MM.1S (cell line): Measurements from ENCODE around the gene PSMD1.

ENCODE experiments used
- EZH2 ChIP-seq: fragments of 300-600 bp; sonication (generic); optimal IDR thresholded peaks from 2 replicates; pipeline ENCODE3; 2017; ENCODE audit warnings: low read depth, mild to moderate bottlenecking, antibody characterized with exemption, low read length, mixed read lengths
- TF ChIP-seq, protein P1 (sequence below): fragments of 300-600 bp; sonication (generic); IDR thresholded peaks from 2 replicates; pipeline ENCODE4 v1.5.1; 2016; ENCODE audit warnings: antibody characterized with exemption, low read length, mixed read lengths

GRCh38 chr2:231028889-231029288, 27.8 kb upstream of the PSMD1 start:
- TF ChIP-seq, protein P1, sequence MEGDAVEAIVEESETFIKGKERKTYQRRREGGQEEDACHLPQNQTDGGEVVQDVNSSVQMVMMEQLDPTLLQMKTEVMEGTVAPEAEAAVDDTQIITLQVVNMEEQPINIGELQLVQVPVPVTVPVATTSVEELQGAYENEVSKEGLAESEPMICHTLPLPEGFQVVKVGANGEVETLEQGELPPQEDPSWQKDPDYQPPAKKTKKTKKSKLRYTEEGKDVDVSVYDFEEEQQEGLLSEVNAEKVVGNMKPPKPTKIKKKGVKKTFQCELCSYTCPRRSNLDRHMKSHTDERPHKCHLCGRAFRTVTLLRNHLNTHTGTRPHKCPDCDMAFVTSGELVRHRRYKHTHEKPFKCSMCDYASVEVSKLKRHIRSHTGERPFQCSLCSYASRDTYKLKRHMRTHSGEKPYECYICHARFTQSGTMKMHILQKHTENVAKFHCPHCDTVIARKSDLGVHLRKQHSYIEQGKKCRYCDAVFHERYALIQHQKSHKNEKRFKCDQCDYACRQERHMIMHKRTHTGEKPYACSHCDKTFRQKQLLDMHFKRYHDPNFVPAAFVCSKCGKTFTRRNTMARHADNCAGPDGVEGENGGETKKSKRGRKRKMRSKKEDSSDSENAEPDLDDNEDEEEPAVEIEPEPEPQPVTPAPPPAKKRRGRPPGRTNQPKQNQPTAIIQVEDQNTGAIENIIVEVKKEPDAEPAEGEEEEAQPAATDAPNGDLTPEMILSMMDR, result no peak
- TF ChIP-seq EZH2, result no peak
